GM18511 (cell line): ENCODE results near the gene ARPC1A.
A peak's percentile ranks its signal among the peaks of the same experiment; 100 is the strongest.
"Not testable (repeated sequence)": the region's sequence is repeated elsewhere in the genome, so short reads cannot be mapped to it uniquely, and the experiment has no call there.

Experiments used
- ATAC-seq: cut with Tn5 transposase; IDR thresholded peaks from one replicate; pipeline ENCODE4 v1.9.1; 2021; ENCODE audit warnings: mild to moderate bottlenecking, moderate library complexity; ENCODE audit not compliant: unreplicated experiment

ARPC1A gene

GRCh38 chr7:99406557-99406956 lies 80.9 kb downstream of the ARPC1A start:
- no peak for ATAC-seq

GRCh38 chr7:99407872-99408378 lies 82.2 kb downstream of the ARPC1A start:
- ATAC-seq, result peak; percentile 8

GRCh38 chr7:99408379-99409191 lies 82.9 kb downstream of the ARPC1A start, which contains the start of the genes BUD31 and PDAP1:
Gene BUD31 (plus strand): TSS chr7:99408969. CDS start chr7:99411093, 2,124 bp downstream.
Gene PDAP1 (minus strand): TSS chr7:99408597. CDS start chr7:99408548, 49 bp downstream.
- ATAC-seq, result peak; percentile 83

- peak; percentile 12 for ATAC-seq
These were observed 83.5 kb downstream of the ARPC1A start for GRCh38 chr7:99409192-99409572.

GRCh38 chr7:99409806-99410205 lies 84.1 kb downstream of the ARPC1A start:
- ATAC-seq, result no peak

GRCh38 chr7:99410635-99411034 lies 84.9 kb downstream of the ARPC1A start:
- ATAC-seq, result no peak

- not testable (repeated sequence) for ATAC-seq
These were observed 89.9 kb downstream of the ARPC1A start for GRCh38 chr7:99415513-99416127.
